GM12864 (cell line): ENCODE results near the gene ADAM33.

Source experiments
- DNase-seq: peaks from one replicate; pipeline ENCODE4 v3.0.0-alpha.2; 2011; ENCODE audit warnings: low read depth
- H3K4me3 ChIP-seq: 2 replicates; pipeline ENCODE4 v1.5.1; 2011; ENCODE audit warnings: mild to moderate bottlenecking, low read depth, low read length, control low read depth
- CTCF ChIP-seq: IDR thresholded peaks from 2 replicates; pipeline ENCODE4 v1.5.1; 2011; ENCODE audit warnings: low read depth, mild to moderate bottlenecking, moderate library complexity, low read length, control low read depth, inconsistent platforms; ENCODE audit errors: missing control alignments

Gene ADAM33

DNA sequence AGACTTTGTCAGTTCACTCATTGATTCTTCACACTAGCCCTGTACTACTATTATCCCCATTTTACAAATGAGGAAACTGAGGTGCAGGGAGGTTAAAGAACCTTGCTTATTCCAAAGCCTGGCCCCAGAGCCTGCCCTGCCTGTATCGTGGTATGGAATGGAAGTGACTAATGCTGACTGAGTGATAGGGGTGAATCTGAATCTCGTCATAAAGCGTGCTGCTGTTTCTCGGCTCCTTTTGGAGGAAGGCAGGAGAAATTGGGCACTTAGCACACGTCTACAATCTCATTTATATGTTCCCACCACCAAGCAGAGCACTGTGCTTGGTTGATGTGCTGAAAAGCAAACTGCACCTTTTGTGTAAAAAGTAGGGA is 35.8 kb downstream of the ADAM33 start:
- TF ChIP-seq CTCF: no peak
- DNase-seq: no peak
- H3K4me3 ChIP-seq: no peak overlapping the region

DNA sequence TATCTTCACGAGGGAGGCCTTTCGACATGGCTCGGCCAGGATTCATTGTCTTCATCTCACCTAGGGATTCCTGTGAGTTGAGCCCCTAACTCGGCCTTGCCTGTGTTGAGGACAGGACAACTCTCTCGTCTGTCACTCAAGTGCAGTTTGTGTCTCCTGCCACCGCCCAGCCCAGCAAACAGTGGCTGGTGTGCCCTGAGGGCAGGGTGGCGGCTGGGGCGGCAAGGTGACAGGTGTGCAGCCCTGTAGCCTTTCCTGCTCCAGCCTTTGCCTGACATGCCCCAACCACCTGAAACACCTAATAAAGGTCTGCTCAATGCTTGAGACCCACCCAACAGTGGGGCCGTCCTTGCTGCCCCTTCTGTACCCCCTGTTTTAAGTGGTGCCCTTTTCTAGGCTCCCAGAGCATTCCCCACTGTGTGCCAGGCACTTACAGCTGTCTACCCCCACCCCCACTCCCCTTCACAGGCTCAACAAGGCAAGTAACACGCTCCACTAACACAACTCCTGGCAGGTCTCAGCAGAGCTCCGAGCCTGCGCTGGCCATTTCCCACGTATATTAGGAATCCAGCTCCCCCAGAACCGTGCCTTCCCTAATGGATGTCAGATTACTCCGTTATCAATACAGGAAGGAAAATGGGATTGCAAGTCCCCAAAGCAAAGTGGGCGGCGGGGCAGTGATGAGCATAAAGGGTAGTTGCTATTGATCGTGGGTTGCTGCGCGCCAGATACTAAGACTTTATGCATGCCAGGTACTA is 36.3 kb downstream of the ADAM33 start:
- H3K4me3 ChIP-seq: no peak overlapping the region
- no peak for TF ChIP-seq CTCF
- DNase-seq: no peak

DNA sequence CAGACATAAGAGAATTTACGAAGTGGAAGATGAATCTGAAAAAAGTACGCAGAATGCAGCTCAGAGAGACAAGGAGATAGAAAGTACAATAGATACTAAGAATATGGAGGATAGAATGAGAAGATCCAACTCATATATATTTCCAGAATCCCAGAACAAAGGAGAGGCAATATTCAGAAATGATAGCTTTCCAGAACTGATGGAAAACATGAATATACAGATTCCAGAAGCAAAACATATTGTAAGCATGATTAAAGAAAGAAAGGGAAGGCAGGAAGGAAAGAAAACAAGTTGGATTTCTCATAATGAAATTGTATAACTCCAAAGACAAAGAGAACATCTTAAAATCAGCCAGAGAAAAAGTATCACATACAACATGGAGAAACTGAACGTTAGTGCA is 41.6 kb downstream of the ADAM33 start:
- no peak overlapping the region for H3K4me3 ChIP-seq
- no peak for DNase-seq
- TF ChIP-seq CTCF: no peak

DNA sequence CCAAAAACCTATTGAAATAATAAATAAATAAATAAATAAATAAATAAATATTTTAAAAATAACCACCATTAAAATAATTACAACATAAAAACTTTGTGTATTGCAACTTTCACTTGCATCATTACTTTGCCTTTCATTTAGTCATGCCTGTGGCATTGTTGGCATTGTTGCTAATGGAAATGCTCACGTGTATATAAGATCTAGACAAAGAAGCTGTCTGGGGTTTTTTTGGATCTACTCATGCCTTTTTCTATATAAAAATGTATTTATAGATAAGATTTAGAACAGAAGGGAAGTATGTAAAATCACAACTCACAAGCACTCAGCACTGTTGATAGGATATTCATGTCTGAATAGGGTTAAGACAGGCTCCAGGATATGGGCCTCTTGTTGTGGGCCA is 46.5 kb downstream of the ADAM33 start:
- no peak for DNase-seq
- no peak for TF ChIP-seq CTCF
- H3K4me3 ChIP-seq: no peak overlapping the region

DNA sequence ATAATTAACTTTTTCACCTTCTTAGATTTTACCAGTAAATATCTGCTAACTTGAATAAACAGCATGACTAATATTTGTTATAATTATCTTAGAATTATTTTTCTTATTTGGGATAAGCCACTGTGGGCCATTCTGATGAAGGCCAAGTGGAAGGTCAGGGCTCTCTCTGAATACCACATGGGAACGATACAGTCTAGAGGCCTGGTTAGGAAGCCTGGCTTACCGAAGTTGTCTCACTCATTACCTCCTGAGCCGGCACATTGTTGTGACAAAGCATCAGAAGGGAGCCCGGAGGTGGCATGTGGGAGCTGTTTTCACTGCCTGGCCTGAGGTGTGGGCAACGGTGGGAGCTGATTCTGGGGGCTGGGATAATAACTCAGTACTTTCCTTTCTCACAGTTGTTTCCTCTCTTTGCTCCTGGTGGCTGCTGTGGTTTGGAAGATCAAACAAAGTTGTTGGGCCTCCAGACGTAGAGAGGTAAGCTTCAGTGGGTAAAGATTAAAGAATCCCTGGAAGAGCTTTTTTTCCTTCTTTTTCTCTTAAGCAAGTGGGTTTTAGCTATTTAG is 47.8 kb downstream of the ADAM33 start:
- DNase-seq: no peak
- no peak for TF ChIP-seq CTCF
- no peak overlapping the region for H3K4me3 ChIP-seq

DNA sequence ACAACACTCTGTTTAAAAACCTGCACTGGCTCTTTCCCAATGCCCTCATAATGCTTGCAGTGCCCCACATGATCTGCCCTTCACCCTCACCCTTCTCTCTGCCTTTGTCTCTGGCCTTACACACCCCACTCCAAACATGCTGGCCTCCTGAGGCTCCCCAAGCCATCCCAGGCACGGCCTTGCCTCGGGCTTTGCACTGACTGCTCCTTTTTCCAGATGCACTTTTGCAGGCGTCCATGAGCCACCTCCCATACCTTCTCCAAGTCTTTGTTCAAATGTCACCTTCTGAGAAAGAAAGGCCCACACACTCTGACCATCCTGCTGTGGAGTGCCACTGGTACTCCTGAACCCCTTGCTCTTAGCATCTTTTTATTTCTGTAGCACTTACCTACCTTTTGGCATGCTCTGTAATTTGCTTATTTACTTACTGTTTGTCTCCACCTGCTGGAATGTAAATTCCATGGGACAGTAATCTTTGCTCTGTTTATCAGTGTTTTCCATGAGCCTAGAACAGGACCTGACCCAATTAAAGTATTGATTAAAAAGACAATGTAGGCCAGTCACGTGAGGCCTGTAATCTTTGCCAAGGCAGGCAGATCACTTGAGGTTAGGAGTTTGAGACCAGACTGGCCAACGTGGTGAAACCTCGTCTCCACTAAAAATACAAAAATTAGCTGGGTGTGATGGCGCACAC is 49.4 kb downstream of the ADAM33 start:
- DNase-seq: no peak
- no peak for TF ChIP-seq CTCF
- no peak overlapping the region for H3K4me3 ChIP-seq
